Measurements from ENCODE around the gene WDR45B.

Gene WDR45B

GRCh38 chr17:82565551-82565950 is 82.7 kb downstream of the WDR45B start:
- TF ChIP-seq ZBTB7A (IDR thresholded peaks at IDR 0.05; ENCODE audit: low read depth) = no peak
- TF ChIP-seq USF1 (IDR thresholded peaks at IDR 0.05) = no peak
- TF ChIP-seq CREB1 (IDR thresholded peaks at IDR 0.05; ENCODE audit: low read depth) = no peak
- no peak for TF ChIP-seq NFIC (IDR thresholded peaks at IDR 0.05)
- TF ChIP-seq MAX (IDR thresholded peaks at IDR 0.05) = no peak
- TF ChIP-seq RAD21 (IDR thresholded peaks at IDR 0.05; ENCODE audit: low read depth) = no peak
- no peak for TF ChIP-seq CEBPB (IDR thresholded peaks at IDR 0.05)

All from Ishikawa (cell line).